ENCODE data around the gene DNAJB11. TPM values are rescaled to one million over a fixed set of nuclear protein-coding genes. Genes with fewer than 3 reads are reported as not detected.
"Not testable (repeated sequence)": the region's sequence is repeated elsewhere in the genome, so short reads cannot be mapped to it uniquely, and the experiment has no call there.

Gene DNAJB11
- polyA plus RNA-seq, 1 experiment, result 56.2 TPM

DNA sequence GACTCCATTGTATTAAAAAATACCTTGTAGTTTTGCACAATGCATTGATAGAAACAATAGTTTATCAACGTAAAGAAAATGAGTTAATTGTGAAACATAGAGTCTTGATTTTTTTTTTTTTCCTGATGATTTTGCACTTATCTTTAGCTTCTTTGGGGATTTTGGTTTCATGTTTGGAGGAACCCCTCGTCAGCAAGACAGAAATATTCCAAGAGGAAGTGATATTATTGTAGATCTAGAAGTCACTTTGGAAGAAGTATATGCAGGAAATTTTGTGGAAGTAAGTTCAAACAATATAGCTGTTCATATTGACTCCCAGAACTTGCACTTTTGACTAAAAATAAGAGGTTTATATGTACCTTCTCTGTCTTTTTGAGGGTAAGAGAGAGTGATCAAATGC lies 7.0 kb downstream of the DNAJB11 start:
- no peak for DNase-seq (ENCODE audit: low read depth, low spot score)
- POLR2A ChIA-PET, result no interaction called here
- H3K27ac ChIP-seq (ENCODE audit: low read depth, low read length), result no peak overlapping the region
- no peaks in the 10 kb centered on the region for H3K27me3 ChIP-seq (ENCODE audit: control insufficient read depth, insufficient read depth, low read length)
- CTCF ChIA-PET, result interaction anchor here (1.3 to 1.6 kb wide), 3 partner anchors 37 to 39 kb away, joined by 4 to 5 read pairs (median 4); no protein-coding TSS in a partner anchor
- H3K4me3 ChIP-seq (ENCODE audit: low read depth, low read length), result no peak overlapping the region
- TF ChIP-seq, protein P1, sequence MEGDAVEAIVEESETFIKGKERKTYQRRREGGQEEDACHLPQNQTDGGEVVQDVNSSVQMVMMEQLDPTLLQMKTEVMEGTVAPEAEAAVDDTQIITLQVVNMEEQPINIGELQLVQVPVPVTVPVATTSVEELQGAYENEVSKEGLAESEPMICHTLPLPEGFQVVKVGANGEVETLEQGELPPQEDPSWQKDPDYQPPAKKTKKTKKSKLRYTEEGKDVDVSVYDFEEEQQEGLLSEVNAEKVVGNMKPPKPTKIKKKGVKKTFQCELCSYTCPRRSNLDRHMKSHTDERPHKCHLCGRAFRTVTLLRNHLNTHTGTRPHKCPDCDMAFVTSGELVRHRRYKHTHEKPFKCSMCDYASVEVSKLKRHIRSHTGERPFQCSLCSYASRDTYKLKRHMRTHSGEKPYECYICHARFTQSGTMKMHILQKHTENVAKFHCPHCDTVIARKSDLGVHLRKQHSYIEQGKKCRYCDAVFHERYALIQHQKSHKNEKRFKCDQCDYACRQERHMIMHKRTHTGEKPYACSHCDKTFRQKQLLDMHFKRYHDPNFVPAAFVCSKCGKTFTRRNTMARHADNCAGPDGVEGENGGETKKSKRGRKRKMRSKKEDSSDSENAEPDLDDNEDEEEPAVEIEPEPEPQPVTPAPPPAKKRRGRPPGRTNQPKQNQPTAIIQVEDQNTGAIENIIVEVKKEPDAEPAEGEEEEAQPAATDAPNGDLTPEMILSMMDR (IDR thresholded peaks at IDR 0.05; ENCODE audit: low read depth, low read length), result no peak
- no peaks in the 10 kb centered on the region for H3K9me3 ChIP-seq (ENCODE audit: control insufficient read depth, insufficient read depth, low read length)

- TF ChIP-seq, protein P1 (IDR thresholded peaks at IDR 0.05; ENCODE audit: low read depth, low read length), result no peak
- no peaks in the 10 kb centered on the region for H3K9me3 ChIP-seq (ENCODE audit: control insufficient read depth, insufficient read depth, low read length)
- ChIA-PET POLR2A (no interaction called here), CTCF (interaction anchor here (0.7 to 9.1 kb wide), 2 partner anchors 34 to 598 kb away, joined by 3 to 60 read pairs; partner anchors contain the start of gene AHSG)
- no peak for DNase-seq (ENCODE audit: low read depth, low spot score)
- H3K27me3 ChIP-seq (ENCODE audit: control insufficient read depth, insufficient read depth, low read length), result no peaks in the 10 kb centered on the region
- H3K4me3 ChIP-seq (ENCODE audit: low read depth, low read length), result no peak overlapping the region
- no peak overlapping the region for H3K27ac ChIP-seq (ENCODE audit: low read depth, low read length)
Observed at GRCh38 chr3:186580785-186581184, 10.3 kb downstream of the DNAJB11 start.

DNA sequence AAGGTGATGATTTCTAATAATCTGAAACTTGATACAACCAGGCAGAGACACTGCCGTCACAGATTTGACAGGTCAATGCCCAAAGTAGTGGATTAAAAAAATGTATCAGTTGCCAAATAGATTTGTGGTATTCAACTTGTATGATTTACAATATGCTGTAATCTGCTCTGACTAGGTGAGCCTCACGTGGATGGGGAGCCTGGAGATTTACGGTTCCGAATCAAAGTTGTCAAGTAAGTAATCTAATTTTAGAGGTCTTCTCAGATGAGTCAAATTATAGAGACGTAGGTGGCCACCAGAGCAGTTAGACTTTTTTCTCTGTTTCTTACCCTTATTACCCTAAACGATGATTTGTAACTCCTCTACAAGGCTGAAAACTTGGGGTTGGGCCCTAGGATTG lies 12.0 kb downstream of the DNAJB11 start:
- H3K27me3 ChIP-seq (ENCODE audit: control insufficient read depth, insufficient read depth, low read length), result no peaks in the 10 kb centered on the region
- H3K9me3 ChIP-seq (ENCODE audit: control insufficient read depth, insufficient read depth, low read length), result no peaks in the 10 kb centered on the region
- H3K4me3 ChIP-seq (ENCODE audit: low read depth, low read length), result no peak overlapping the region
- no peak overlapping the region for H3K27ac ChIP-seq (ENCODE audit: low read depth, low read length)
- ChIA-PET CTCF (interaction anchor here (0.9 to 9.1 kb wide), 3 partner anchors 32 to 639 kb away, joined by 3 to 60 read pairs (median 4); partner anchors contain the start of gene AHSG), POLR2A (no interaction called here)
- DNase-seq (ENCODE audit: low read depth, low spot score), result no peak
- TF ChIP-seq, protein P1 (IDR thresholded peaks at IDR 0.05; ENCODE audit: low read depth, low read length), result no peak

DNA sequence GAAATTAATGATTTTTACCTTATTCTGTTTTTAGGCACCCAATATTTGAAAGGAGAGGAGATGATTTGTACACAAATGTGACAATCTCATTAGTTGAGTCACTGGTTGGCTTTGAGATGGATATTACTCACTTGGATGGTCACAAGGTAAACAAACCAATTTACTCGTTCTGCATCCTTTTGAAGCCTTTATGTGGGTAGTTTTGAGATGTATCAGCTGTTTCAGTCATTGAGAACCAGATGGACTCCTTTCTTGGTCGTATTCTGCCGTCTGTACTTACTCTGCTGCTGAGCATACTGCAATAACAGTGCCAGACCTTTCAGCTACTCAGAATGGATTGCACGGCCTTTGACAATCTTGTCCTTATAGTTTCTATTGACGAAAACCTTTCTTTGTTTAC lies 13.3 kb downstream of the DNAJB11 start:
- CTCF ChIA-PET, result interaction anchor here (0.7 to 9.1 kb wide), 4 partner anchors 31 to 607 kb away, joined by 4 to 60 read pairs (median 8); partner anchors contain the start of gene AHSG
- no peak for DNase-seq (ENCODE audit: low read depth, low spot score)
- Histone ChIP-seq H3K4me3 (ENCODE audit: low read depth, low read length) (no peak overlapping the region), H3K9me3 (ENCODE audit: control insufficient read depth, insufficient read depth, low read length) (no peaks in the 10 kb centered on the region), H3K27me3 (ENCODE audit: control insufficient read depth, insufficient read depth, low read length) (no peaks in the 10 kb centered on the region), H3K27ac (ENCODE audit: low read depth, low read length) (no peak overlapping the region)
- TF ChIP-seq, protein P1 (IDR thresholded peaks at IDR 0.05; ENCODE audit: low read depth, low read length), result no peak
- POLR2A ChIA-PET, result no interaction called here

- DNase-seq (ENCODE audit: low read depth, low spot score); H3K9me3 ChIP-seq (ENCODE audit: control insufficient read depth, insufficient read depth, low read length); H3K4me3 ChIP-seq (ENCODE audit: low read depth, low read length); H3K27ac ChIP-seq (ENCODE audit: low read depth, low read length); H3K27me3 ChIP-seq (ENCODE audit: control insufficient read depth, insufficient read depth, low read length): not testable (repeated sequence)
- POLR2A ChIA-PET, result interaction anchor here (0.6 kb wide), 1 partner anchor 605 kb away, joined by 6 read pairs; no protein-coding TSS in a partner anchor
- CTCF ChIA-PET, result interaction anchor here (0.6 to 9.1 kb wide), 3 partner anchors 11 to 579 kb away, joined by 3 to 60 read pairs (median 7); partner anchors contain the start of gene AHSG
Observed at GRCh38 chr3:186586245-186586644, 15.7 kb downstream of the DNAJB11 start.

Data from AG04450 (cell line).